Prostate gland (tissue), 2 donors: ENCODE results near the gene PLA2G5.

Experiments
- POLR2A ChIP-seq: fragments of 450-650 bp; IDR thresholded peaks from one replicate; pipeline ENCODE4 v1.6.1; 2016; ENCODE audit warnings: antibody characterized with exemption, mild to moderate bottlenecking
- POLR2AphosphoS5 ChIP-seq: sonication (generic); formaldehyde crosslinking; IDR thresholded peaks from one replicate; pipeline ENCODE4 v1.6.1; 2017; ENCODE audit warnings: antibody characterized with exemption
- TF ChIP-seq, protein P1 (sequence below), 4 experiments: fragments of 200-600 bp in 2 of 4; fragments of 450-650 bp in 2 of 4; sonication (generic) in 2 of 4; IDR thresholded peaks; 1 replicate in 3 of 4; 2 replicates in 1 of 4; pipeline ENCODE4 v1.5.1; 2016 to 2019; ENCODE audit warnings: antibody characterized with exemption in 4 of 4, mild to moderate bottlenecking in 2 of 4, moderate library complexity in 2 of 4

DNA sequence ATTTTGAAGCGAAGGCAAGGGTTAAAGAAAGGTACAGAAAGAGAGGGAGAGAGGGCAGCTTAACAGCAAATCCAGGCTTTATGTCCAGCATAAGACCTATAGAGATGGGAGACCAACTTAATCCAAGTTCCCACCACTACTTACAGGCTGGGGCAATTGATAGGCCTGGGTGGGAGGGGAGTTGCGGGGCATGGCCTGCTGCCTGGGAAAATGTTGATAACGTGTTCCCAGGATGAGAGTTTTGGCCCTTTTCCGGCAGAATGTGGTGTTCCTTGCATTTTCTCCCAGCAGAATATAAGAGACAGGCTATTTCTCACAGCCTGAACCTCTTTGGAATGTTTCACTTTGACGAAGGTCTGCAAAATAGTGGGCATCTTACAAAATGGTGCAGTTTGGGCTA is 34.9 kb upstream of the PLA2G5 start:
- TF ChIP-seq POLR2A, result no peak
- TF ChIP-seq, protein P1, sequence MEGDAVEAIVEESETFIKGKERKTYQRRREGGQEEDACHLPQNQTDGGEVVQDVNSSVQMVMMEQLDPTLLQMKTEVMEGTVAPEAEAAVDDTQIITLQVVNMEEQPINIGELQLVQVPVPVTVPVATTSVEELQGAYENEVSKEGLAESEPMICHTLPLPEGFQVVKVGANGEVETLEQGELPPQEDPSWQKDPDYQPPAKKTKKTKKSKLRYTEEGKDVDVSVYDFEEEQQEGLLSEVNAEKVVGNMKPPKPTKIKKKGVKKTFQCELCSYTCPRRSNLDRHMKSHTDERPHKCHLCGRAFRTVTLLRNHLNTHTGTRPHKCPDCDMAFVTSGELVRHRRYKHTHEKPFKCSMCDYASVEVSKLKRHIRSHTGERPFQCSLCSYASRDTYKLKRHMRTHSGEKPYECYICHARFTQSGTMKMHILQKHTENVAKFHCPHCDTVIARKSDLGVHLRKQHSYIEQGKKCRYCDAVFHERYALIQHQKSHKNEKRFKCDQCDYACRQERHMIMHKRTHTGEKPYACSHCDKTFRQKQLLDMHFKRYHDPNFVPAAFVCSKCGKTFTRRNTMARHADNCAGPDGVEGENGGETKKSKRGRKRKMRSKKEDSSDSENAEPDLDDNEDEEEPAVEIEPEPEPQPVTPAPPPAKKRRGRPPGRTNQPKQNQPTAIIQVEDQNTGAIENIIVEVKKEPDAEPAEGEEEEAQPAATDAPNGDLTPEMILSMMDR (IDR thresholded peaks at IDR 0.05), result no peak
- TF ChIP-seq POLR2AphosphoS5, result no peak
